ENCODE measurements around the gene PJA2. TPM values are rescaled to one million over a fixed set of nuclear protein-coding genes. Genes with fewer than 3 reads are reported as not detected.

Gene PJA2, protein sequence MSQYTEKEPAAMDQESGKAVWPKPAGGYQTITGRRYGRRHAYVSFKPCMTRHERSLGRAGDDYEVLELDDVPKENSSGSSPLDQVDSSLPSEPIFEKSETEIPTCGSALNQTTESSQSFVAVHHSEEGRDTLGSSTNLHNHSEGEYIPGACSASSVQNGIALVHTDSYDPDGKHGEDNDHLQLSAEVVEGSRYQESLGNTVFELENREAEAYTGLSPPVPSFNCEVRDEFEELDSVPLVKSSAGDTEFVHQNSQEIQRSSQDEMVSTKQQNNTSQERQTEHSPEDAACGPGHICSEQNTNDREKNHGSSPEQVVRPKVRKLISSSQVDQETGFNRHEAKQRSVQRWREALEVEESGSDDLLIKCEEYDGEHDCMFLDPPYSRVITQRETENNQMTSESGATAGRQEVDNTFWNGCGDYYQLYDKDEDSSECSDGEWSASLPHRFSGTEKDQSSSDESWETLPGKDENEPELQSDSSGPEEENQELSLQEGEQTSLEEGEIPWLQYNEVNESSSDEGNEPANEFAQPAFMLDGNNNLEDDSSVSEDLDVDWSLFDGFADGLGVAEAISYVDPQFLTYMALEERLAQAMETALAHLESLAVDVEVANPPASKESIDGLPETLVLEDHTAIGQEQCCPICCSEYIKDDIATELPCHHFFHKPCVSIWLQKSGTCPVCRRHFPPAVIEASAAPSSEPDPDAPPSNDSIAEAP
- total RNA-seq (ENCODE audit: unreplicated experiment) = 78.2 TPM
- long read RNA-seq, full-length matches to known transcripts = 3 of 5 reads
- long read RNA-seq, partial matches to known transcripts = 0 of 5 reads
- long read RNA-seq, other reads (novel, unspliced or antisense) = 2 of 5 reads

DNA sequence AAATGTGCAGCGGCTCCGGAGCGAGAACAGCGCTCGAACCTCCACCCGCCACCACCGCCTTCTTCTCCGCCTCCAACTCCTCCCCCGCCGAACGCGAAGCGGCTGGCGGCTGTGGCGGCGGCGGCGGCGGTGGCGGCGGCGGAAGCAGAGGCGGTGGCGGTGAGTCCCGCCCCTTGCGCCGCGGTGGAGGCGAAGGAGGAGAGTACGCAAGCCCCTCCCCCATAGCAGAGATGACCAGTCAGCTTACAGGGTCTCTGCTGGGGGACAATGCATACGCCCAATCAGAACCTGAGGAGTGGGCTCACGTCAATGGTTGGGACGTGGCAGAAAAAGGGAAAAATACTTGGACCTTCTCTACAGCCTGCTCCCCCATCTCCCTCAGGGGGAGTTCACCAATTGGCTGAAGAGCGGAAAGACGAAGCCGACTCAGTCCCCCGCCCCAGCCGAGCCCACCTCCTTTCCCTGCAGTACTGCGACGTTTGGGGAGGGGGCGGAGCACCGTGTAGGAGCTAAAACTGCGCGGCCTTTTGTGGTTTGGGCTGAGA, at the start of gene PJA2:
Gene PJA2 (minus strand): TSS at position 131 of the 545 bp plus-strand sequence. CDS start 26,541 bp downstream, outside the sequence.
- Mint-ChIP-seq H3K27ac (ENCODE audit: unreplicated experiment) (peak within 1 kb of the TSS; percentile 99), H3K27me3 (ENCODE audit: unreplicated experiment) (peaks cover 8% of the 10 kb centered on the region), H3K4me3 (ENCODE audit: unreplicated experiment) (peak within 1 kb of the TSS; percentile 100), H3K4me1 (ENCODE audit: unreplicated experiment) (peaks cover 12% of the 10 kb centered on the region), H3K9me3 (ENCODE audit: unreplicated experiment) (no peaks in the 10 kb centered on the region), H3K36me3 (ENCODE audit: low read depth, unreplicated experiment) (no peaks in the 10 kb centered on the region)
- TF ChIP-seq, protein P1, sequence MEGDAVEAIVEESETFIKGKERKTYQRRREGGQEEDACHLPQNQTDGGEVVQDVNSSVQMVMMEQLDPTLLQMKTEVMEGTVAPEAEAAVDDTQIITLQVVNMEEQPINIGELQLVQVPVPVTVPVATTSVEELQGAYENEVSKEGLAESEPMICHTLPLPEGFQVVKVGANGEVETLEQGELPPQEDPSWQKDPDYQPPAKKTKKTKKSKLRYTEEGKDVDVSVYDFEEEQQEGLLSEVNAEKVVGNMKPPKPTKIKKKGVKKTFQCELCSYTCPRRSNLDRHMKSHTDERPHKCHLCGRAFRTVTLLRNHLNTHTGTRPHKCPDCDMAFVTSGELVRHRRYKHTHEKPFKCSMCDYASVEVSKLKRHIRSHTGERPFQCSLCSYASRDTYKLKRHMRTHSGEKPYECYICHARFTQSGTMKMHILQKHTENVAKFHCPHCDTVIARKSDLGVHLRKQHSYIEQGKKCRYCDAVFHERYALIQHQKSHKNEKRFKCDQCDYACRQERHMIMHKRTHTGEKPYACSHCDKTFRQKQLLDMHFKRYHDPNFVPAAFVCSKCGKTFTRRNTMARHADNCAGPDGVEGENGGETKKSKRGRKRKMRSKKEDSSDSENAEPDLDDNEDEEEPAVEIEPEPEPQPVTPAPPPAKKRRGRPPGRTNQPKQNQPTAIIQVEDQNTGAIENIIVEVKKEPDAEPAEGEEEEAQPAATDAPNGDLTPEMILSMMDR (IDR thresholded peaks at IDR 0.05; ENCODE audit: unreplicated experiment) = peak; percentile 60
- DNase-seq (ENCODE audit: low spot score) = peak; percentile 98

DNA sequence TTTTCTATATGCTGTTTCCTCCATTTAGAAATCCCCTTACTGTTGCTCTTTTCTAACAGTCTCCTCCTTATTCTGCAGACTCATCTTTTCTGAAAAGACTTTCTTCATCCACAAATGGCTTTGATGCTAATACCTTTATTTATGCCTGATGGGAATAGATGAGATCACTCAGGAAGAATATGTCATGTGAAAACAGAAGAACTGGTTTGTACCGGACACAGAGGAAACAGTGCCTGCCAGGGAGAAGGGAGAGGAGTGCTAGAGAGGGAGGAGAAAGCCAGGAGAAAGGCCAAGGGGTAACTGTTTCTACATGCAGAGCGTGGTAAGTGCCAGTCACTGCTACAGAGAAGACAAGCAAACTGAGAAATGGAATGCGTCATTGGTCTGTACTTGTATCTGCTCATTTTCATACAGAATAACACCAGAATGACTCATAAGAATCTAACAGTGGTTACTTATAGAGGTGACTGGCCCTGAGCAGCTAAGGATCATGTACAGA, 45.9 kb upstream of the PJA2 start:
- Mint-ChIP-seq H3K36me3 (ENCODE audit: low read depth, unreplicated experiment) (no peaks in the 10 kb centered on the region), H3K27me3 (ENCODE audit: unreplicated experiment) (peaks cover 2% of the 10 kb centered on the region), H3K4me3 (ENCODE audit: unreplicated experiment) (no peak overlapping the region), H3K27ac (ENCODE audit: unreplicated experiment) (no peak overlapping the region), H3K9me3 (ENCODE audit: unreplicated experiment) (peaks cover 8% of the 10 kb centered on the region), H3K4me1 (ENCODE audit: unreplicated experiment) (peaks cover 4% of the 10 kb centered on the region)
- TF ChIP-seq, protein P1 (IDR thresholded peaks at IDR 0.05; ENCODE audit: unreplicated experiment) = no peak
- no peak for DNase-seq (ENCODE audit: low spot score)

DNA sequence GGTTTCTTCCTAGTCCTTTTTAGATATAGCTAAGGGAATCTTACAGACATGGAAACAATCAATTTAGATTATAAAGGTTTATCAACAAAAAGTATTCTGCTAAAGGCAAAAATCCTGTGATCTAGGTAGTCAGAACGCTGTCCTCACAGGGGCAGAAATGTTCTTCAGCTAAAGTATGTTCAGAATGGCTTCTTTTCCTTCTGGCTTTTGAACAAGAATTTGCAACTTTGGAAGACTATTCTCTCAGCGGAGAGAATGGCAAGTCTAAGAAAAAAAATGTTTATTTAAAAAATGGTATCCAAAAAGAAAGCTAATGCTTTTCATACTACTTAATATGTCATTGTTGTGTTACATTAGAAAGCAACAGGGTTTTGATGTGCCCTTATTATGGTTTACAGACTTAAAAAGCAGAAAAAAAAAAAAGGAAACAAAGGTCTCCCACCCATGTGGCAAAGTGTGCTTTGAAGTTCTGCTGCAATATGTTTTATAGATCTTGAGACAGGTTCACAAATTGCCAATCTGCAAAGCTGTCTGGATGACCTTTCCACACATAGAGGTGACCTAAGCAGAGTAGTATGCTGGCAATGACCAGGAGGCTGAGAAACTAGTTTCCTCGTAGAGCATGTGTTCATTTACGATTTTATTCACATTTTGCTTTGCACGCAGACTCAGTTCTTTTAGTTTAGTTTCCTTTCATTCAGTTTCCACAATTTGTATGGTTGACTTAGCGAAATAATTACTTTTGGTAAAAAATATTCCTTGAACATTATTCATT, 45.1 kb upstream of the PJA2 start:
- no peak for DNase-seq (ENCODE audit: low spot score)
- no peak overlapping the region for H3K27ac Mint-ChIP-seq (ENCODE audit: unreplicated experiment)
- H3K9me3 Mint-ChIP-seq (ENCODE audit: unreplicated experiment) = peaks cover 3% of the 10 kb centered on the region
- H3K36me3 Mint-ChIP-seq (ENCODE audit: low read depth, unreplicated experiment) = no peaks in the 10 kb centered on the region
- H3K27me3 Mint-ChIP-seq (ENCODE audit: unreplicated experiment) = peaks cover 2% of the 10 kb centered on the region
- peaks cover 9% of the 10 kb centered on the region for H3K4me1 Mint-ChIP-seq (ENCODE audit: unreplicated experiment)
- TF ChIP-seq, protein P1 (IDR thresholded peaks at IDR 0.05; ENCODE audit: unreplicated experiment) = no peak
- H3K4me3 Mint-ChIP-seq (ENCODE audit: unreplicated experiment) = no peak overlapping the region

- H3K36me3 Mint-ChIP-seq (ENCODE audit: low read depth, unreplicated experiment) = no peaks in the 10 kb centered on the region
- DNase-seq (ENCODE audit: low spot score) = no peak
- no peak overlapping the region for H3K4me3 Mint-ChIP-seq (ENCODE audit: unreplicated experiment)
- peaks cover 2% of the 10 kb centered on the region for H3K27me3 Mint-ChIP-seq (ENCODE audit: unreplicated experiment)
- H3K27ac Mint-ChIP-seq (ENCODE audit: unreplicated experiment) = no peak overlapping the region
- TF ChIP-seq, protein P1 (IDR thresholded peaks at IDR 0.05; ENCODE audit: unreplicated experiment) = no peak
- H3K4me1 Mint-ChIP-seq (ENCODE audit: unreplicated experiment) = peaks cover 9% of the 10 kb centered on the region
- H3K9me3 Mint-ChIP-seq (ENCODE audit: unreplicated experiment) = no peaks in the 10 kb centered on the region
These were observed 43.5 kb upstream of the PJA2 start for GRCh38 chr5:109453251-109453650.

Data from endothelial cell (in vitro differentiated cells).